GDM1 (cell line): ENCODE data around the gene NPAS3.

Source experiments
- DNase-seq: peaks from one replicate; lab custom pipeline; 2025; lab: John Stamatoyannopoulos, UW

NPAS3 gene

DNA sequence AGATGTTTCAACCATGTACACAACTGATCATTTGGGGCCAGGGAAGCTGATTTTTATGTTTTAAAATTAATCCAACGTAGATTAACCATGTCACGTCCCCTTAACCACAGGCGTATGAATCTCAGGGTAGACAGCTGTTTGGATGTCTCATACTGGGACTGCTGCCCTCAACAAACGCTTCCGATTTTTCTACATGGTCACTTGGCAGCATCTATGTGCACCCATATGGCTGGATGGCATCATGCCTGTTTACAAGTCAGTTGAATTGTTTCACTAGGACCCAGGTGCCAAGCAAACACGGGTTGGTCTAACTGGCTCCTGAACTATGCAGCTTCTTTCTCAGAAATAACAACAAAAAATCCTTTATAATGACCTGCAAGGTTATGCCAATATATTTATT lies 393.8 kb downstream of the NPAS3 start:
- DNase-seq, result no peak

DNA sequence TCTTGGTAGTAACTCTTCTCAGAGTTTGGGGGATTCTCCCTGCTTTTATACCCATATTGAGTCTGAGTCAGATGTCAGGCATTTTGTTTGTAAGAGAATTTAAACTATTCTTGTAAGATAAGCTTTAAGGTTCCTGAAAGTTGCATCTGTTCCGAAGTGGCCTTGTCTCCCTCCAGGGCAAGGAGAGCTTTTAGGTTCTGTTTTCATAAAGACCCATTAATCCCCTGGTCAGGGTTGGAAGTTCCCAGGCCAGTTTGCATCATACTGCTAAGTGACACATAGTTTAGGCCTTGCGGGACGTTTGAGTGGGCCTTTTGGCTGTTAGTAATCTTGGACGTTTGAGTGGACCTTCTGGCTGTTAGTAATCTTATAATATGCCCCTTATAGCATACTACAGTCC lies 396.7 kb downstream of the NPAS3 start:
- no peak for DNase-seq

DNA sequence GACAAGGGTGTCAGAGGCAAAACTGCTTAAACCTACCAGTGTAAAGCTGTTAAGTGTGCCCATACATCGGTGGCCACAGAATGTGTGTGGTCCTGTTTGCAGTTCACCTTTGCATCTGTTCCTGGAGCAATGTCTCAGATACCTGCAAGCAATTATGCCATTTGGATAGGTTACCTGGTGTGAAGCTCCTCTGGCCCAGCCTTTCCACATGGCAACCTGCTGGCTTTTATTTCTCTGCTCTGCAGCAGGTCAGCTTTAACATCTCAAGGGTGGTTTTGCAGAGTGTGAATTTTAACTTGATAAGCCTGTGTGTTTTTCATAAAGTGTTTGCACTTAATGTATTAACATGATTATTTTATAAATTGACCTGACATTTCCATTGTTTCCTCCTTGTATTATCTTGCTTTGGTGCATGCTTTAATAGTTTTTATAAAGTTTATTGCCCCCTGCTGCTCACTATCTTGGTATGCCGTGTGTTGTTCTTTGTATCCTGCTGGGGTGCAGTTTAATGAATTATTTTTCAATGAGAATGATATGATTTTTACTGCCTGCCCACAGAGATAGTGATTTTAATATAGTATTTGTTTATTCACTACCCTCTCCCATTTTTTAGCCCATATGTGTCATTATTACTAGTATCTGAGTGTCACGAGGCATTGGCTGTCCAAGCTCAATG lies 403.8 kb downstream of the NPAS3 start:
- no peak for DNase-seq

DNA sequence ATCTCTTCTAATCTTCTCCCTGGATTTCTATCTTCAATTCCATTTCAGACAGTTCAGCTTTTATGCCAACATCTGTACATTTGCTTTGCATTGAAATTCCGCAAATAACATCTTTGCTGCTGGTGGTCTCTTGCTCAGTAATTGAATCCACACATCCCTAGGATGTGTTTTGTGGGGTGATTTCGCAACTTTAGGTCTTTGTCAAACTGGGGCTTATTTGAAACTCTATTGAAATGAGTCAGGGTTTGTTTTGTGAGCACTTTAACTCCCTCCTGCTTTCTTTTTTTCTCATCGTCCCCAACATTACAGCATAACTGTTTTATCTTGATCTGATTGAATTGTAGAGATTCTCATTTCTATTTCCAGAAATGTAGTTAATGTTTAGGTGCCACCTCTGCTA lies 404.3 kb downstream of the NPAS3 start:
- no peak for DNase-seq

DNA sequence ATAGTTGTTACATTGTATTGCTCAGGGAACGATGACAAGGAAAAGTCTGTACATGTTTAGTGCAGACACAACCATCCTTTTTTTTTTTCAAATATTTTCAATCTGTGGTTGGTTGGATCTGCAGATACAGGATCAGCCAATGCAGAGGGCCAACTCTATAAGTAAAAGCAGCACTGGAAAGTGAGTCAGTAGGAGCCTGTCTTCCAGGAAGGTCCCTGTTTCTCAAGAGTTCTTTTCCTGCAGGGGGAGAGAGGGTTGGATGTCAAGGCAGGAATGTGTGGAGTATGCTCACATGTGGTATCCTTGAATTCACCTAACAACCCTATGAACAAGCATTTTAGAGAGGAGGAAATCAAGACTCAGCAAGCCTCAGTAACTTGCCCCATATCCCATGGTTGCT lies 409.1 kb downstream of the NPAS3 start:
- no peak for DNase-seq

DNA sequence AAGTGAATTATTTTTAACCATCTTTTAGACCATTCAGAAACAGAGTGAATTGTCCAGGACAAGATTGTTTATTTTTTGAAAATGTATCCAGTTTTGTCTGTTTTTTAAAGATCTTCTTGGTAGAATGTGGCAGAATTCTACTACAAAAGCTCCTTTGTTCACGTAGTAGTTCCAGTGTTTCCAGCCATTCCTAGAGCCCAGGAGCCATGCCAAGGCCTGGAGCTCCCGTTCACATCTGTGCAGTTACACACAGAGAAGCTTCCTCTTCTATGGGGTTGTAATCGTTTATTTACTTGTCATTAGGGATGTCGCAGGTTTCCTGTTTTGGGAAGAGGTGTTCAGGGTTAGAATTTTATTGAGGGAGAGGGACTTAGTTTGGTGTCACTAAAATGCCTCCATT lies 409.8 kb downstream of the NPAS3 start:
- DNase-seq, result no peak

DNA sequence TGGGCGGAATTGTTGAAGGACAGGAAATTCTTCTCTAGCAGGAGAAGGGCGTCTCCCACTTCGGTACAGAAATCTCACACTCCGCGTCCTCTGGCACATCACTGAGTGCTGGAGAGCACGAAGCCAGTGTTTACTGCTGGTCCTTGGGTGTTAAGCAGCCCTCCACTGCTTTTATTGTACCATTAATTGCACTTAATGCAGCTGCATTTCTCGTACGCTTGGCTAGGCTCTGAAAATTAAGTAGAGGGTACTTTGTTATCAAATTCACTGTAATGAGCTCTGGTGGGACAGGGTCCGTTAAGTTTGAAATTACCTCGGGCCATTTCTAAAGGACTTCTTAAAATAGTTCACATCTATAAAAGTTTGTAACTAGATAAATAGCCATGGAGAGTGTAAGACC lies 411.2 kb downstream of the NPAS3 start:
- DNase-seq, result no peak

DNA sequence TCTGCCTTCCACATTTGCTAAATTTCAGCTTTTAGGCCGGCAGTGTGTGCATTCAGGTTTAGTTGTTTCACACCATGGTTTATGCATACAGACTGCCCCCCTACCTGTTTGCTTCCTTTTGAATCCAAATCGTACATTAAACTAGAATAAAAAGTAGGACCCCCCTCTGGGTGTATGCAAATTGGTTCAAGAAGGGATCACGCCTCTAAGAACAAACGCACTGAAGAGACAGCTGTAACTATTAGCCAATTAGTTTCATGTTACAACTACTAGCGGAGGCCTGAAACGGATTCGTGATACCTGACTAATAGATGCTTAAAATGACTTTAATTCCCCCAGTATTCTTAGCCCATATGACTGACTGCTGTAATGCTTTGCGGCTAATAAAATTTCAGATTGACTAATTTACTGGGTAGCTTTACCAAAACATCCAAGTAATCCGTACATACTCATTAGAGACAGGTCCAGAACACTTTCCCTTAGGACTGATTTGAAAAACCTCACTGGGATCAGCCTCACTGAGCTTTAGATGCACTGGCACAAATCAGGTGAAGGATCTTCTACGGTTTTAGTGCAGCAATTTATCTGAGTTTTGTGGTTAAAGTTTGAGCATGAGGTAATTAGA lies 411.8 kb downstream of the NPAS3 start:
- DNase-seq, result no peak

DNA sequence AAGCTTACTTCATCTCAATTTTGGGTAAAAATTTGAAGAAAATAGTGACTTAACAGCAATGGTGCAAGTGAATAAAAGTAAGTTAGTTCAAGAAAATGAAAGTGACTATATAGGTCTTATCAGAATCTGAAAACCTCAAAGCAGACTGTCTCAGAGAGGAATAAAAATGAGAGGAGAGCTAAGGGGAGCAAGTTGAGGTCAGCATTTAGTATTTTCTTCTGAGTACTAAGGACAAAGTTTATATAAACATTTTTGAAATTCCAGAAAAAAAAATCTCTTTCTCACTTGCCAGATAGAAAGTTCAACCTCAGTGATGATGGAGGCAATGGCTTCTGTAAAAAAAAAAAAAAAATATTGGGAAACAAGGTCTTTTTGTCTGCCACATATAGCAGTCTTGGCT lies 414.1 kb downstream of the NPAS3 start:
- DNase-seq, result no peak

DNA sequence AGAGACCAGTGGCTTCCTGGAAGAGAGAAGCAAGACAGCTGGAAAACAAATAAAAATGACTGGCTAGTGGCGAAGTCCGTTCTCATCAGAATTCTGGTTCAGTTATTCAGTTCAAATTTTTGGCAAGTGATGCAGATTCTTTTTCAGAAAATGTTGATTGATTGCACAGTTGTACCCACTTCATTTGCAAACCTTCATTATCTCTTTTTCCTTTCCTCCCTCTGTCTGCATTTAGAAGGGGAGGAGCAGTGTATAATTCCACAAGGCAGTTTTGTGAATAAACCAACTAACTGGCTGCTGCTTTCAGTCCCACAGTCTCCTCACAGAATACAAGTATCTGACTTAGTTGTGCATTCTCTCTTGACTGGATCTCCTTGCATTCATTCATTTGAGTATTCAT lies 417.5 kb downstream of the NPAS3 start:
- DNase-seq, result no peak

DNA sequence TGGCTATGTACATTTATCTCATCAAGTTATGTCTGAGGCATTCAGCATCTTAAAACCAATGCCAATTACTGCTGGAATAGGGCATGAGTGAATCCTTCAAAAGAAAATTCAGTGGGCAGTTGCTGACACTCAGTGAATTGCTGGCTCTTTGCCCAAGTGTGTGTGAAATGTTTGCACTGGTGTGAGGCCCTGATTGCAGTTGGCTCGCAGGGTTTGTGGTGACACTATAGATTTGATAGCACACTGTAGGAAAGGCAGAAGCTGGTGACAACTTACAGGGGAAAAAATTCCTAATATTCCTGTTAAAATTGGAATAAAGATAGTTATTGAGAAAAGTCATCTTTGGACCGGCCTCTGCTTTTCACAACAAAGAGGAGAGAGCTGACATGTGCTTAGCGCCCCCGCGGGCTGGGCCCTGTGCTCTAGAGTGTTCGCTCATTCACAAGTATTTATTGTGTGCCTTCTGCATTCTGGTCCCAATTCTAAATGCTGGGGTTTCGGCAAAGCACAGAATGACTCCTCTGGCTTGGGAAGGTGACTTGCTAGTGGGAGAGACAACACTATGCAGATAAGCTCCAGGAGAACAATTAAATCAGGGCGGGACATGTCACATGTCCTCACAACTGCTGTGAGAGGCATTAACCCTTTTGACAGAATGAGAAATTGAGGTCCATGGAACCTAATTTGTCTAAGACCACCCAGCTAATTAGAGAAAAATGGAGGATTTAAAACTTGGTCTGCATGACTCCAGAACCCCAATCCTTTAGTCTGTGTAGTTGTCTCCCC lies 418.7 kb downstream of the NPAS3 start:
- no peak for DNase-seq

DNA sequence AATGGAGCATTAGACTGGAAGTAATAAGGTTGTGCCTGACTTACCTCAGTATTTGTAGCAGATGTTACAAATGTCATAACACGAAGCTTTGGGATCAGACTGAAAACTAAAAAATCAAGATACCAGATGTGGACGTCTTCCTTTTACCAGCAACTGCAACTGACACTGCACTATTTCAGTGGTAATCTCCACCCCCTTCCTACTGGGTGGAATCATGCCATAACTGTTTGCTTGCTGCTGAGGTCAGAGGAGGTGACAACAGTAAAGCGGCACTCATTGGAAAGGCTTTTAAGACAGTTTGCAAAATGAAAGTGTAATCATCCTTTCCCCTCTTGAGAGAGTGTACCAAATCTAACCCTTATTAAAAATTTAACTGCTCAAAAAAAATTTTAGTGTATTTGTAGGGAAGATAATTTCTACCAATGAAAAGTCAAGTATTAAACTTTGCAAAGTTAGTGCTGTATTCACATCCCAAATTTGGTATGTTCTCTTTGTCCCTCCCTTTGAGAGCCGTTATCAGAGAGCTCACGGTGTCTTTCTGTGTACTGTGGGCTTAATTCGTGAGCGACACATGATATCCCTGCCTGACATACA lies 420.7 kb downstream of the NPAS3 start:
- no peak for DNase-seq

DNA sequence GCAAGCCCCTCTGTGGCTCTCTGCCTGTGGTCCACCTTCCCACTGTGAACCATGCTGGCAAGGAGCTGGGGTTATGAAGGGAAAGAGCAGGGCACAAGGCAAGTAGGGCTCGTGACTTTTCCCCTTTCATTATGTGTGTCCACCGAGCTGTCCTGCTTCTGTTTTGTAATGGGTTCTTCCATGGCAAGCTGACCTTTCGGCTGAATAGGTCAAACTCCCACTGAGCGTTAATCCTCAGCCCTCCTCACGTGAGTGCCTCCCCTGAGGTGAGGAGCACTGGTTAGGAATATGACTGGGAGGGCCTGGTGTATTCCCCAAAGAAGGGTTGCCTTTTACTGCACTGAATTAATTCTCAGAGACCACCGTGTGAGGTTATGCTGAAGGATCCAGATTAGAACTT lies 424.3 kb downstream of the NPAS3 start:
- no peak for DNase-seq

DNA sequence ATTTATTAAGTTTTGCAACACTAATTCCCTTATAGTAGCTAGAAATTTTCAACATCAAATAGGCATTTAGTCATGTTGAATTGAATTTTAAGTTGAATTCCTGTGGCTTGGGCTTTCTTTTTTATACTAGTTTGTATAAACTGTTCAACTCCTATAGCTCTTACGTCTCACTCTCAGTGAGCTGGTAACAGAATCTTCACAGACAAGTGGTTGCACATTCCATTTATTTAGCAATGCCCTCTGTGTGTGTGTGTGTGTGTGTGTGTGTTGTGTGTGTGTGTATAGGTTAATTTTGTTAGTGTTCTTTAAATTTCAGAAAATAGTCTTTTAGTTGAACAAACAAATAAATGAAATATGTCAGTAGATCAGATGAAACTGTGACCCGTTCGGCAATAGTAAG lies 425.0 kb downstream of the NPAS3 start:
- no peak for DNase-seq

DNA sequence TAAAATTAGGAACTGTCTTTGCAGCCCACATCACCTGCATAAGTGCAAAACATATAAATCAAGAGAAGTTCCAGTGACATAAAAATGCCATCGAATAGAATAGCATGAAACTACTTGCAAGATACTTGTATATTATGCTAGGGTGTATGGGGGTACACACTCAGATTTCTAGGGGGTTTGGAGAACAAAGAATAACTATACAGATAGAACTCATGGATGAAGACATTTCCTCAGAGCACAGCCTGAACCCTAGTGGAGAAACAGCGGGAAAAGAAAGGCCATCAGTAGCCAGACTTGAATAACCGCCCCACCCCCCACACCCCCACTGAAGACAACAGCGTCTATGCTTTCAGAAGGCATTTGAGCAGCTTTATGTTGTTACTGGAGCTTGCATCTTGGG lies 425.8 kb downstream of the NPAS3 start:
- no peak for DNase-seq

DNA sequence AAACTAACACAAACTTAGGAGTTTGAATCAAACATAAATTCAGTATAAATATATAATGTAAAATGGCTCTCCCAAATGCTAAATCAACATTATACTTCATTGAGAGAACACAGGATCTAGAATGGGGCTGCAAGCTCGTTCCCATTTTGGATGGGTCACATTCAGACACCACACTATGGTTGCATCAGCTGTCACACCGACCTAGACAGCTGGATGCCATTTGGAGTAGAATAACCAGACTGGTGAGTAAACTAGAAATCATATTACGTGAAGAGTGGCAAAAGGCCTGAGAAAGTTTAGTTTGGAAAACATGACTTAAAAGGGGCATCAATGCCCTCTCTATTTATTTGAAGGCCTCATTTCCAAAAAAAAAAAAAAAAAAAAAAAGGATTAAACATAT lies 430.4 kb downstream of the NPAS3 start:
- DNase-seq, result no peak

DNA sequence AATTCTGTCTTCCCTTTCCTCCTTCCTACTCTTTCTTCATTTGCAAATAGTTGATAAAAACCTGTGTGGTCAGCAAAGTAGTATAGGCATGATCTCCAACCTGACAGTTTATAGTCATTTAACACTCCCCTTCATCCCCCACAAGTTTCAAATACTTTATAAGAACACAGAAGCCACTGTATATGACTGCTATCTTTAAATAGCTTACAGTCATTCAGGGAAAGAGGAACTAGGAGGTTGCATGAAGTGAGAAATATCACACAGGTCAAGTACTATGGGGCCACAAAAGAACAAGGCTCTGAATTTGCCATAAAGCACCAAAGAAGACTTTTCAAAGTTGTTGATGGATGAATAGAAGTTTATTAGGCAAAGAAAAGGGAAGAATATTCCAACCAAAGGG lies 431.3 kb downstream of the NPAS3 start:
- no peak for DNase-seq

DNA sequence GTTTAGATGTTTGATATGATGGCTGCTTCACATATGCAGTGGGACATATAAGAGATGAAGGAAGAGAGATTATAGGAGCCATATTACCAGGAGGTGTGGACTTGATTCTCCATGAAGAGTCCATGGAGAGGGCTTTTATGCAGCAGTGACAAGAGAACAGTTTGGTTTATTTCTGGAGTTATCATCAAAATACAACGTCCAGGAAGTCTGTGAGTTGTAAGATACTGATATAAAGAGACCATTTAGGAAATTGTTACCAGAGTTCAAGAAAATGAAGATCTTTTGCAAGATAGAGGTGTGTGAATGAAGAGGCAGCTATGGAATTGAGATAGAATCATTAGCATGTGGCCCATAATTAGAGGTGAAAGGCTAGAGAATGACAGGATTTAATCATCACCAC lies 431.7 kb downstream of the NPAS3 start:
- no peak for DNase-seq

DNA sequence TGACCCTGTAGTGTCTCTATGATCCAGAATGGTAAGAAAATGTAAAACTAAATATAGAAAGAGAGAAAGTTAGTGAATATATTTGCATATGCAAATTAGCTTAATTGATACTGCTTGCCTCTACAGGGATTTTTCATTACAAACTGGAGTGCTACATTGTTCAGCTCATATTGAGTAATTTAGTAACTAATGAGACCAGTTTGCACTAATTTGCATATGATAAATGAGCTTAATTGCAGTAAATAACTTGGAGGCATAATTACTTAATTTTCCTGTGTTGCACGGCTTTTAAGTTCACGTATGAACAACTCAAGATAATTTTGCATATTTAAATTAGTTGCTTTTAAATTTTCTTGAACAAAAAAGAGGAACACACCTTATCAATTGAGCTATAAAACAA lies 436.5 kb downstream of the NPAS3 start:
- no peak for DNase-seq

DNA sequence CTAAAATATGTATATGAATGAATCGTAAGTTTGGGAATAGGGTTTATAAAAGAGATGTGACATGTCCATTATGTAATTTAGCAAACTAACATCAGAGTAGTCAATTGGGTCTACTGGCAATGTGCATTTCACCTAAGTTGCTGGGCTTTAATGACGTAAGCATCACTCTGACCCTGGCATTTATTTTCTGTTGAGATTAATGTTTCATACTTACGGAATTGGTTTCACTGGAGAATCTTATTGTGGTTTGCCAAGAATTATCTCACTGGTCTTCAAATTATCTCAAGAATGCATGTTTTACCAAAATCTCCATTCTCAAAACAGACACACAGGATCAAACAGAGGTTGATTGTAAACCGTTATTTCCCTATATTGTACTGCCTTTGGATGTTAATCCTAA lies 437.1 kb downstream of the NPAS3 start:
- DNase-seq, result no peak

DNA sequence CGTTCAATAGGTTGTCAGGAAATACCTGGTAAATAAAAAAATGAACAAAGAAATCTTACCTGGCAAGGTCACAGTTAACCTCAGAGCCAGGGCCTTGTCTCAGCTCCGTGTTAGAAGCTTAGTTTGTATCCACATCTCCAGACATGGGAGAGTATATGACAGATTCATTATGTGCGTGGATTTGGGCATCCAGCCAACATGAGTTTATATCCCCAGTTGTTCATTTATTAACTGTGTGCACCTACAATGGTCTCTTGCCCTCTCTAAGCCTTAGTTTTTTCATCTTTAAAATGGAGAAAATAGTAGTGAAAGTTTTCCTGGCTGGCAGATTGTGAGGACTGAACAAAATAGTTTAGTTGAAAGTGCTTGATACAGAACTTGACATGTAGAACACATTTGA lies 437.8 kb downstream of the NPAS3 start:
- DNase-seq, result no peak

DNA sequence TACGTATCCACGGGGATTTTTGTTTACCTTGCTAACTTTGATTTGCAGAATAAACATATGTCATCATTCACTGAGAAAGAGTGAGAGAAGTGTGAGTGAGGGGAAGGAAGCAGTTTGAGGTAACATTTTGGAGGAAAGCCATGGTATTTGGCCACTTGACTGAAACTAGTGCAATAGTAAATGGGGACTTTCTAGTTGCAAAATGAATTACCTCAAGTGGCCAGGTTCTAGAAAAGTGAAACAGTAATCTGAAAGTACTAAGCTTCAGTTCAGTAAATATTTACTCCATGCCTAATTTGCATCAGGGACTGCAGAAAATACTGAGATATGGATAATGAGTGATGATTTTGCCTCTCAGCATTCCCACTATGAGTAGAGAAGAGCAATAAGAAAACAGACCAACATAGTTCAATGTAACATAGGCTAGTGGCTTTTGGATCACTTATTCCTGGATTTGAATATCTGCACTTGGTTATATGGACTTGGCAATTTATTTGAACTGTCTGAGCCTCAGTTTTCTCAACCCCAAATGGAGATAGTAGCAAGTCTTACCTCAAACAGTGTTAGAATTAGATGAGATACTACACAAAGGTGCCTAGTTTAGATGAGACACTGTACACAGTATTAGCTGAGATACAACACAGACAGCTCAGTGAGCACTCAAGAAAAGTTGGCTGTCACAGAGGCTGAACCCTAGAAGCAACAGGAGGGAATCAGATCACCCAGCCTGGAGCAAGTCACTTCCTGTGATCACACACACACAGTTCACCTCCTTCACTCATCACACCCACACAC lies 439.1 kb downstream of the NPAS3 start:
- DNase-seq, result no peak
